ENCODE data around the gene TRIP12. TPM values are rescaled to one million over a fixed set of nuclear protein-coding genes. Genes with fewer than 3 reads are reported as not detected.

TRIP12 gene
- total RNA-seq (2012; rRNA removed) (209 and 315 TPM in 2 replicates), polyA plus RNA-seq (2012; rRNA removed) (42.1 and 51.6 TPM in 2 replicates), Bru-seq, nascent RNA (percentile 96 among the genes with signal in this experiment), BruChase-seq, experiment 1, labeled RNA remaining after a 6-hour chase (percentile 95 among the genes with signal in this experiment), BruChase-seq, experiment 2, labeled RNA remaining after a 2-hour chase (percentile 94 among the genes with signal in this experiment)
- polyA plus RNA-seq (2012; cell fraction: cytosol; rRNA removed): 7.7 and 12.0 TPM in 2 replicates
- 12.0 and 98.0 TPM in 2 replicates for polyA plus RNA-seq (2012; cell fraction: nucleus; rRNA removed; ENCODE audit: low replicate concordance)
- long read RNA-seq, partial matches to known transcripts: 30 of 75 reads
- long read RNA-seq, other reads (novel, unspliced or antisense): 45 of 75 reads

GRCh38 chr2:229921892-229922448 is at the start of gene TRIP12:
Gene TRIP12 (minus strand): TSS chr2:229922009. CDS start chr2:229880079, 41,930 bp downstream.
- peak within 1 kb of the TSS; percentile 75 for H3K4me3 ChIP-seq (ENCODE audit: insufficient read depth, low read depth, low read length)
- H2BK15ac ChIP-seq (ENCODE audit: low read depth, low read length): peak within 1 kb of the TSS; percentile 90; the same call in 1 of the 3 replicates
- peaks cover 6% of the 10 kb centered on the region for H3K36me3 ChIP-seq (ENCODE audit: control insufficient read depth, insufficient read depth, low read length)
- intact Hi-C loops (cut with micrococcal nuclease): loop anchor here (2.0 to 10.0 kb wide), 5 partner anchors 53 to 853 kb away; no protein-coding TSS in a partner anchor
- H2AK5ac ChIP-seq (ENCODE audit: low read depth, low read length): peak within 1 kb of the TSS; percentile 74
- H3K9me1 ChIP-seq (ENCODE audit: insufficient read depth, low read length): 0 out of 2 replicates have a peak, but pooled peaks cover 2% of the 10 kb centered on the region
- H3K9ac ChIP-seq (ENCODE audit: low read depth, low read length): peak within 1 kb of the TSS; percentile 69
- peak within 1 kb of the TSS; percentile 83; the same call in 1 of the 2 replicates for H2BK20ac ChIP-seq (ENCODE audit: low read depth, low read length)
- H3K56ac ChIP-seq (ENCODE audit: extremely low read depth, insufficient read depth, low read length): peak within 1 kb of the TSS; percentile 90
- peak within 1 kb of the TSS; percentile 52 to 99 for H4K8ac ChIP-seq (ENCODE audit: low read depth in 2 of 2, low read length in 2 of 2)
- ChIA-PET POLR2A (ENCODE audit: unreplicated experiment) (no interaction called here), CTCF (no interaction called here)
- H4K20me1 ChIP-seq (ENCODE audit: insufficient read depth, low read length): peaks cover 41% of the 10 kb centered on the region
- dilution Hi-C loops (cut with HindIII; ENCODE audit: low sequenced_read_pairs, unreplicated experiment): no loop called here
- peak within 1 kb of the TSS; percentile 96 for H2AFZ ChIP-seq (replicated peaks; ENCODE audit: low read length, poor library complexity)
- H3K4ac ChIP-seq (ENCODE audit: low read depth, low read length): peak within 1 kb of the TSS; percentile 96
- DNase-seq (peak; percentile 98), ATAC-seq (ENCODE audit: low read depth) (peak; percentile 90)
- H4K91ac ChIP-seq (ENCODE audit: insufficient read depth, low read depth, low read length): peak within 1 kb of the TSS; percentile 99
- no TSS peak for BruUV-seq (replicated peaks)
- H3K9me3 ChIP-seq (ENCODE audit: control insufficient read depth, insufficient read depth, low read length): no peaks in the 10 kb centered on the region
- peak within 1 kb of the TSS; percentile 96 for H2AK9ac ChIP-seq (replicated peaks; ENCODE audit: low read depth, low read length, poor library complexity)
- H2BK5ac ChIP-seq (ENCODE audit: low read depth, low read length, poor library complexity, severe bottlenecking): peak within 1 kb of the TSS; percentile 94
- H3K4me2 ChIP-seq (ENCODE audit: low read depth, low read length): peak within 1 kb of the TSS; percentile 97
- WGBS, 2 experiments (ENCODE audit: extremely low coverage in 2 of 2, insufficient read length in 1 of 2): 1% methylated on average over 31 of the region's 49 CpGs; no CpG with 5 or more reads in 1 of the 2 experiments
- H4K5ac ChIP-seq (ENCODE audit: low read depth, low read length): peak within 1 kb of the TSS; percentile 93
- peak within 1 kb of the TSS; percentile 83 for H3K23ac ChIP-seq (ENCODE audit: low read depth, low read length)
- H3K27me3 ChIP-seq (ENCODE audit: control insufficient read depth, insufficient read depth, low read length): no peaks in the 10 kb centered on the region
- peak within 1 kb of the TSS; percentile 92 for H3K27ac ChIP-seq (ENCODE audit: insufficient read depth, low read length)
- 0 out of 2 replicates have a peak, but pooled peaks cover 2% of the 10 kb centered on the region for H3K4me1 ChIP-seq (ENCODE audit: control insufficient read depth, insufficient read depth, low read length)
- H3K18ac ChIP-seq (ENCODE audit: low read depth, low read length): peak within 1 kb of the TSS; percentile 83
- peak within 1 kb of the TSS; percentile 95 for H2BK120ac ChIP-seq (ENCODE audit: low read depth, low read length)
- TF ChIP-seq MXI1 (IDR thresholded peaks at IDR 0.05; ENCODE audit: borderline replicate concordance, low read depth, low read length) (peak; percentile 34; the same call in 1 of the 2 replicates), POLR2A (IDR thresholded peaks at IDR 0.05; ENCODE audit: low read depth, low read length) (no peak), CEBPB (IDR thresholded peaks at IDR 0.05; ENCODE audit: low read depth, low read length) (no peak), NFE2L2 (IDR thresholded peaks at IDR 0.05; ENCODE audit: low read depth, low read length) (no peak), MAZ (IDR thresholded peaks at IDR 0.05; ENCODE audit: borderline replicate concordance, low read depth, low read length) (peak; percentile 87), RCOR1 (IDR thresholded peaks at IDR 0.05; ENCODE audit: insufficient replicate concordance, low read length) (no peak), ELK1 (IDR thresholded peaks at IDR 0.05; ENCODE audit: borderline replicate concordance, low read depth, low read length) (no peak), BHLHE40 (IDR thresholded peaks at IDR 0.05; ENCODE audit: low read depth, low read length) (peak; percentile 46; the same call in 1 of the 2 replicates), RAD21 (IDR thresholded peaks at IDR 0.05; ENCODE audit: low read length) (no peak), CHD1 (IDR thresholded peaks at IDR 0.05; ENCODE audit: low read depth, low read length) (0 out of 2 replicates have a peak, but pooled peaks have one; percentile 4)
- in situ Hi-C loops (cut with MboI; ENCODE audit: low sequenced_read_pairs): no loop called here
- peak within 1 kb of the TSS; percentile 93 for H3K14ac ChIP-seq (replicated peaks; ENCODE audit: low read depth, low read length)
- peaks cover 3 to 30% of the 10 kb centered on the region in 2 experiments; a peak in 2 of 4 replicates for H3K79me1 ChIP-seq (ENCODE audit: low read depth in 1 of 2, low read length in 2 of 2)
